Heart right ventricle (tissue), 16 donors: Measurements from ENCODE around the gene SRRM2. TPM values are rescaled to one million over a fixed set of nuclear protein-coding genes. Genes with fewer than 3 reads are reported as not detected.

ENCODE experiments used
- ATAC-seq, 8 donors: fragments of 200-7000 bp; cut with Tn5 transposase; one replicate each; pipeline ENCODE4 v1.9.1; 2020; ENCODE audit warnings: mild to moderate bottlenecking in 8 of 8, moderate library complexity in 8 of 8, moderate number of reproducible peaks in 1 of 8
- DNase-seq, 2 donors: peaks; one replicate each; pipeline ENCODE4 v3.0.0-alpha.2; 2020
- H3K27ac ChIP-seq, 10 donors: fragments of 200-600 bp; sonication (generic) in 2 of 10; one replicate each; pipeline versions ENCODE4 v1.5.0 to v1.8.0; 2020 to 2022; ENCODE audit warnings: mild to moderate bottlenecking in 3 of 10
- H3K27me3 ChIP-seq, 7 donors: fragments of 200-600 bp; one replicate each; pipeline ENCODE4 v1.8.0; 2021 to 2022; ENCODE audit warnings: mild to moderate bottlenecking in 2 of 7
- H3K36me3 ChIP-seq, 9 donors: fragments of 200-600 bp; sonication (generic) in 1 of 9; one replicate each; pipeline versions ENCODE4 v1.5.0 to v1.8.0; 2020 to 2022; ENCODE audit warnings: mild to moderate bottlenecking in 2 of 9
- H3K4me1 ChIP-seq, 9 donors: fragments of 200-600 bp; sonication (generic) in 1 of 9; one replicate each; pipeline versions ENCODE4 v1.5.0 to v1.8.0; 2020 to 2022; ENCODE audit warnings: mild to moderate bottlenecking in 4 of 9
- H3K4me3 ChIP-seq, 10 donors: fragments of 200-600 bp; sonication (generic) in 2 of 10; one replicate each; pipeline versions ENCODE4 v1.5.0 to v1.8.0; 2020 to 2022; ENCODE audit warnings: mild to moderate bottlenecking in 7 of 10, moderate library complexity in 2 of 10
- H3K9me3 ChIP-seq, 11 donors: fragments of 200-600 bp in 10 of 11; sonication (generic) in 2 of 11; one replicate each; pipeline versions ENCODE4 v1.5.0 to v1.8.0; 2013 to 2022; ENCODE audit warnings: mild to moderate bottlenecking in 2 of 11, control low read depth in 1 of 11, moderate library complexity in 1 of 11
- CTCF ChIP-seq, 9 donors: fragments of 200-600 bp; sonication (generic) in 2 of 9; IDR thresholded peaks; one replicate each; pipeline versions ENCODE4 v1.5.0 to v1.8.0; 2021 to 2022; ENCODE audit warnings: antibody characterized with exemption in 9 of 9, mild to moderate bottlenecking in 5 of 9, moderate library complexity in 1 of 9
- WGBS, 2 donors: extraction: QIAGEN DNeasy Blood & Tissue Kit; methylation state at CpG; one replicate each; pipeline ENCODE4 v1.1.7; 2013; ENCODE audit warnings: inconsistent platforms in 1 of 2; 5-methylcytosine and 5-hydroxymethylcytosine counted together
- intact Hi-C, 10 donors: fragments of 100-400 bp; cut with DNase I; formaldehyde crosslinking; loops; one replicate each; pipeline versions ENCODE4 v1.11.1 to v1.14.2; 2022
- polyA plus RNA-seq, 2 donors: library from polyadenylated mRNA; stranded (reverse); fragments of 200-250 nt; gene quantifications; one replicate each; pipeline ENCODE4 v1.2.3, GENCODE V29; 2013
- total RNA-seq, 10 donors: library from RNA; stranded (reverse); fragmentation: NEBNext Ultra II Directional in 3 of 10; extraction: Animal tissue kit (Norgen Biotek cat#: 25700) in 3 of 10; gene quantifications; one replicate each; pipeline versions ENCODE4 v1.2.1 to v1.2.4, GENCODE V29; 2021 to 2023
- donor health status: Arrhythmogenic right ventricular cardiomyopathy.
- donor health status: ischemic (EF 13 %, LVEDD 7.1; RV severe dilation, severe dysfunction).
- donor health status: healthy with polysubstance abuse.
- donor health status: DM: no; HTN: yes; CAD: no.
- donor health status: DM: no; HTN: no; CAD: no.
- donor health status: ischemic (EF 25% LVEDD 6.9; RV normal size, moderate dysfunction).
- donor health status: ischemic (EF 25% LVEDD 5.7; RV mildly dilated, moderate dysfunction).
- donor health status: healthy.
- donor health status: DM: yes; HTN: yes; CAD: no.
- donor health status: Ischemic cardiomyopathy.
- donor health status: ischemic (EF 35%, LVEDD 5.7; RV mildly dilated, moderate dysfunction).
- donor health status: nonischemic (EF 11% LVEDD 7.7; RV severe dilation, severe dysfunction).
- donor health status: DM: yes; HTN: yes; CAD: no.
- donor health status: PGD.
- donor health status: ischemic (EF 29% LVEDD 5.4; RV normal size, mild dysfunction).
- donor health status: nonischemic (EF 23%, LVEDD 6.1; RV moderate dilation, normal function).

SRRM2 gene
- total and polyA plus RNA-seq, 12 donors: 182 to 1,328 (median 261) TPM

GRCh38 chr16:2766430-2767139 lies 14.1 kb downstream of the SRRM2 start:
- no peak overlapping the region for H3K4me3 ChIP-seq
- no peaks in the 10 kb centered on the region for H3K27me3 ChIP-seq
- H3K27ac ChIP-seq: no peak overlapping the region
- DNase-seq (no peak), ATAC-seq (no peak)
- H3K4me1 ChIP-seq: peaks cover 0 to 37% (median 10%) of the 10 kb centered on the region in 9 donors
- WGBS, 2 donors: 95 to 96% methylated on average over 44 of the region's 44 CpGs
- no peaks in the 10 kb centered on the region for H3K9me3 ChIP-seq
- no peak for TF ChIP-seq CTCF (IDR thresholded peaks at IDR 0.05)
- intact Hi-C loops: no loop called here
- peaks cover 10 to 100% (median 100%) of the 10 kb centered on the region in 9 donors for H3K36me3 ChIP-seq

GRCh38 chr16:2767140-2767731 lies 14.8 kb downstream of the SRRM2 start:
- Histone ChIP-seq H3K27ac (no peak overlapping the region), H3K9me3 (no peaks in the 10 kb centered on the region), H3K4me1 (peaks cover 0 to 41% (median 10%) of the 10 kb centered on the region in 9 donors), H3K4me3 (no peak overlapping the region), H3K27me3 (no peaks in the 10 kb centered on the region), H3K36me3 (peaks cover 10 to 100% (median 99%) of the 10 kb centered on the region in 9 donors)
- no peak for ATAC-seq
- DNase-seq: no peak
- intact Hi-C loops: no loop called here
- 86 to 88% methylated on average over 19 of the region's 19 CpGs for WGBS, 2 donors
- TF ChIP-seq CTCF (IDR thresholded peaks at IDR 0.05): no peak

GRCh38 chr16:2767891-2768290 lies 15.5 kb downstream of the SRRM2 start:
- DNase-seq (no peak), ATAC-seq (no peak)
- Histone ChIP-seq H3K4me1 (peaks cover 0 to 41% (median 10%) of the 10 kb centered on the region in 9 donors), H3K36me3 (peaks cover 10 to 100% (median 93%) of the 10 kb centered on the region in 9 donors), H3K9me3 (no peaks in the 10 kb centered on the region), H3K4me3 (no peak overlapping the region), H3K27ac (no peak overlapping the region), H3K27me3 (no peaks in the 10 kb centered on the region)
- WGBS, 2 donors: 68 to 77% methylated on average over 14 of the region's 14 CpGs
- intact Hi-C loops: no loop called here
- TF ChIP-seq CTCF (IDR thresholded peaks at IDR 0.05): no peak

GRCh38 chr16:2768403-2769089 lies 16.1 kb downstream of the SRRM2 start:
- H3K4me3 ChIP-seq: no peak overlapping the region
- TF ChIP-seq CTCF (IDR thresholded peaks at IDR 0.05): no peak
- no peaks in the 10 kb centered on the region for H3K9me3 ChIP-seq
- ATAC-seq: peak in 1 of 8 donors; percentile 23
- DNase-seq: no peak
- H3K36me3 ChIP-seq: peaks cover 10 to 100% (median 93%) of the 10 kb centered on the region in 9 donors
- 73% methylated on average over 17 of the region's 17 CpGs for WGBS, 2 donors
- intact Hi-C loops: no loop called here
- H3K27me3 ChIP-seq: no peaks in the 10 kb centered on the region
- peak overlapping the region in 1 of 10 donors; percentile 21 for H3K27ac ChIP-seq
- peaks cover 0 to 41% (median 10%) of the 10 kb centered on the region in 9 donors for H3K4me1 ChIP-seq
